K562 (cell line): ENCODE measurements around the gene CCNL2. TPM values are rescaled to one million over a fixed set of nuclear protein-coding genes. Genes with fewer than 3 reads are reported as not detected.
A peak's percentile ranks its signal among the peaks of the same experiment; 100 is the strongest.

ENCODE experiments used
- CREB1 ChIP-seq, 2 experiments: sonication (generic) in 1 of 2; formaldehyde crosslinking in 1 of 2; IDR thresholded peaks; 2 replicates each; pipeline versions ENCODE4 v1.6.1 to v1.8.0; 2012 to 2022; ENCODE audit warnings: inconsistent platforms in 1 of 2, mild to moderate bottlenecking in 1 of 2, missing genetic modification reagents in 1 of 2, moderate library complexity in 1 of 2
- FOXP1 ChIP-seq: sonication (generic); formaldehyde crosslinking; IDR thresholded peaks from 2 replicates; pipeline ENCODE4 v1.8.0; 2022; ENCODE audit warnings: mild to moderate bottlenecking, missing genetic modification reagents
- HMG20A ChIP-seq: fragments of 450-650 bp; formaldehyde crosslinking; conservative IDR thresholded peaks from 2 replicates; pipeline ENCODE4 v1.4.0; 2020; ENCODE audit warnings: mild to moderate bottlenecking, mixed read lengths
- HMG20B ChIP-seq: fragments of 250-450 bp; sonication (Bioruptor Pico); IDR thresholded peaks from 2 replicates; pipeline ENCODE4 v1.5.0; 2021; ENCODE audit warnings: mild to moderate bottlenecking
- HNRNPL ChIP-seq: fragments of 200-400 bp; formaldehyde crosslinking; IDR thresholded peaks from 2 replicates; pipeline ENCODE4 v1.6.1; 2017; ENCODE audit warnings: low read depth, mild to moderate bottlenecking, low read length
- KHSRP ChIP-seq: fragments of 450-650 bp; IDR thresholded peaks from 2 replicates; pipeline ENCODE4 v1.6.1; 2017
- NFXL1 ChIP-seq: fragments of 450-650 bp; formaldehyde crosslinking; IDR thresholded peaks from 2 replicates; pipeline ENCODE4 v1.4.0; 2021; ENCODE audit warnings: mild to moderate bottlenecking
- PCBP1 ChIP-seq: fragments of 200-400 bp; formaldehyde crosslinking; IDR thresholded peaks from 2 replicates; pipeline ENCODE4 v1.6.1; 2018; ENCODE audit warnings: mild to moderate bottlenecking, low read depth, low read length; ENCODE audit not compliant: poor library complexity, severe bottlenecking
- POLR2AphosphoS5 ChIP-seq: IDR thresholded peaks from 2 replicates; pipeline ENCODE4 v1.6.1; 2011; ENCODE audit warnings: mild to moderate bottlenecking, low read depth, low read length, moderate library complexity; ENCODE audit not compliant: control insufficient read depth, insufficient read depth
- POLR2H ChIP-seq: IDR thresholded peaks from 2 replicates; pipeline ENCODE4 v1.6.1; 2016; ENCODE audit warnings: missing genetic modification characterization, low read depth, mild to moderate bottlenecking, control low read depth, missing compliant biosample characterization, moderate library complexity
- RAD21 ChIP-seq, 2 experiments: fragments of 250-450 bp in 1 of 2; fragments of 450-650 bp in 1 of 2; sonication (Bioruptor Pico) in 1 of 2; formaldehyde crosslinking in 1 of 2; IDR thresholded peaks in 1 of 2; conservative IDR thresholded peaks in 1 of 2; 2 replicates each; pipeline versions ENCODE4 v1.4.0 to v1.8.0; 2020 to 2022; ENCODE audit warnings: mild to moderate bottlenecking in 2 of 2, moderate library complexity in 1 of 2
- SNRNP70 ChIP-seq: fragments of 200-400 bp; formaldehyde crosslinking; optimal IDR thresholded peaks from 2 replicates; pipeline ENCODE3; 2017; ENCODE audit warnings: low read depth, low read length
- YY1 ChIP-seq, 3 experiments: IDR thresholded peaks; 2 replicates each; pipeline ENCODE4 v1.6.1; 2011; ENCODE audit warnings: low read length in 2 of 3, mild to moderate bottlenecking in 2 of 3, moderate library complexity in 2 of 3, borderline replicate concordance in 1 of 3, control low read depth in 1 of 3, low read depth in 1 of 3; ENCODE audit not compliant: insufficient read depth in 3 of 3, insufficient replicate concordance in 2 of 3, control insufficient read depth in 1 of 3, insufficient read length in 1 of 3; ENCODE audit errors: extremely low read depth in 1 of 3
- ZBTB17 ChIP-seq: fragments of 450-650 bp; formaldehyde crosslinking; IDR thresholded peaks from 2 replicates; pipeline ENCODE4 v1.4.0; 2020; ENCODE audit warnings: mild to moderate bottlenecking
- ZNF224 ChIP-seq: sonication (generic); formaldehyde crosslinking; IDR thresholded peaks from 2 replicates; pipeline ENCODE4 v1.8.0; 2022; ENCODE audit warnings: mild to moderate bottlenecking, missing genetic modification reagents
- polyA plus RNA-seq, 8 experiments: library from polyadenylated mRNA; depleted of rRNA in 4 of 8; stranded (reverse) in 5 of 8; unstranded in 3 of 8; fragments of >200 nt; fragmentation: Nextera tagmentation in 2 of 8; fragmentation: Illumina TruSeq in 1 of 8; extraction: Ambion mirVana in 2 of 8; extraction: Trizol in 1 of 8; gene quantifications; 2 replicates each; pipeline versions ENCODE4 v1.2.1 to v1.2.3, GENCODE V29; 2011 to 2014; ENCODE audit warnings: inconsistent platforms in 1 of 8, missing spikeins in 1 of 8
- total RNA-seq, 7 experiments: library from RNA; depleted of rRNA in 6 of 7; stranded (reverse); fragments of >200 nt in 6 of 7; fragmentation: Illumina TruSeq in 2 of 7; extraction: Trizol in 2 of 7; gene quantifications; 2 replicates each; pipeline versions ENCODE4 v1.2.1 to v1.2.3, GENCODE V29; 2011 to 2021; ENCODE audit warnings: low replicate concordance in 1 of 7
- TF ChIP-seq, protein P1 (sequence below), 2 experiments: fragments of 450-650 bp; IDR thresholded peaks; 2 replicates each; pipeline ENCODE4 v1.6.1; 2018; ENCODE audit warnings: mild to moderate bottlenecking in 2 of 2, low read depth in 1 of 2; ENCODE audit not compliant: partially characterized antibody in 2 of 2
- TF ChIP-seq, protein P2 (sequence below): fragments of 450-650 bp; IDR thresholded peaks from 2 replicates; pipeline ENCODE4 v1.6.1; 2016; ENCODE audit warnings: borderline replicate concordance
- TF ChIP-seq, protein P3 (sequence below): fragments of 450-650 bp; formaldehyde crosslinking; IDR thresholded peaks from 2 replicates; pipeline ENCODE4 v1.4.0; 2020; ENCODE audit warnings: mild to moderate bottlenecking, moderate library complexity

The CCNL2 gene
- total and polyA plus RNA-seq, 9 of the 15 experiments (the other 6 are each of a cell fraction or from before 2014, with no cell fraction given), result 2.8 to 287 (median 94.5) TPM

DNA sequence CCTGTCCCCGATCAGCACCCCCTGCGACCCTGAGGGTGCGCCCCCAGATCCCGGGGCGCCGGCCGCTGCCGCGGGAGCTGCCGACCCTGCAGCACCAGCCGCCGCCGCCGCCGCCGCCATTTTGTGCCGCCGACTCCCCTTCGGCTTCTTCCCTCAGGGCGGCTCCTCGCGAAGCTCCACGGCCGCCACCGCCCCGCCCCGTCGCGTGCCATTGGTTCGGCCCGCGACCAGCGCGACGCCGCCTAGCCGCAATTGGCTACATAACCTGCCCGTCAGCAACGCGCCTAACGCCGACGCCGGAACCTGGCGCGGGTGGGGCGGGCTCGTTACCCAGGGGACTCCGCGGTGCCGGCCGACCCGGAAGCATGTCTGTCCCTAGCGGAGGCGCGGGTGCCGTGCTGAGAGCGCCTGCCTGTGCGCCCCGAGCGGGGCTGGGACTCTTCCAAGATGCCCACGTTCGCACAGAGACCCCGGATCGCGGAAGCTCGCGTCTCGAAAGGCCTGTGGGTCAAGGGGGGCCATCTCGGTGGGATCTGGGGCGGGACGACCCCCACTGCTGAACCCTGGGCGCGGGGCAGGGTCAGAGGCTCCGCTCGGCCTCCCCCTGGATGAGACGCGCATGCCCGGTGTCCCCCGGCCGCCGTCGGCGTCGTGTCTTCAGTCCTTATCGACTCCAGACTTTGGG is at the start of gene CCNL2 (continued):
- TF ChIP-seq, protein P1, sequence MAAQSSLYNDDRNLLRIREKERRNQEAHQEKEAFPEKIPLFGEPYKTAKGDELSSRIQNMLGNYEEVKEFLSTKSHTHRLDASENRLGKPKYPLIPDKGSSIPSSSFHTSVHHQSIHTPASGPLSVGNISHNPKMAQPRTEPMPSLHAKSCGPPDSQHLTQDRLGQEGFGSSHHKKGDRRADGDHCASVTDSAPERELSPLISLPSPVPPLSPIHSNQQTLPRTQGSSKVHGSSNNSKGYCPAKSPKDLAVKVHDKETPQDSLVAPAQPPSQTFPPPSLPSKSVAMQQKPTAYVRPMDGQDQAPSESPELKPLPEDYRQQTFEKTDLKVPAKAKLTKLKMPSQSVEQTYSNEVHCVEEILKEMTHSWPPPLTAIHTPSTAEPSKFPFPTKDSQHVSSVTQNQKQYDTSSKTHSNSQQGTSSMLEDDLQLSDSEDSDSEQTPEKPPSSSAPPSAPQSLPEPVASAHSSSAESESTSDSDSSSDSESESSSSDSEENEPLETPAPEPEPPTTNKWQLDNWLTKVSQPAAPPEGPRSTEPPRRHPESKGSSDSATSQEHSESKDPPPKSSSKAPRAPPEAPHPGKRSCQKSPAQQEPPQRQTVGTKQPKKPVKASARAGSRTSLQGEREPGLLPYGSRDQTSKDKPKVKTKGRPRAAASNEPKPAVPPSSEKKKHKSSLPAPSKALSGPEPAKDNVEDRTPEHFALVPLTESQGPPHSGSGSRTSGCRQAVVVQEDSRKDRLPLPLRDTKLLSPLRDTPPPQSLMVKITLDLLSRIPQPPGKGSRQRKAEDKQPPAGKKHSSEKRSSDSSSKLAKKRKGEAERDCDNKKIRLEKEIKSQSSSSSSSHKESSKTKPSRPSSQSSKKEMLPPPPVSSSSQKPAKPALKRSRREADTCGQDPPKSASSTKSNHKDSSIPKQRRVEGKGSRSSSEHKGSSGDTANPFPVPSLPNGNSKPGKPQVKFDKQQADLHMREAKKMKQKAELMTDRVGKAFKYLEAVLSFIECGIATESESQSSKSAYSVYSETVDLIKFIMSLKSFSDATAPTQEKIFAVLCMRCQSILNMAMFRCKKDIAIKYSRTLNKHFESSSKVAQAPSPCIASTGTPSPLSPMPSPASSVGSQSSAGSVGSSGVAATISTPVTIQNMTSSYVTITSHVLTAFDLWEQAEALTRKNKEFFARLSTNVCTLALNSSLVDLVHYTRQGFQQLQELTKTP (IDR thresholded peaks at IDR 0.05; ENCODE audit: low read depth in 1 of 2, partially characterized antibody in 2 of 2), result peak in 1 of 2 experiments; percentile 54
- TF ChIP-seq, protein P2, sequence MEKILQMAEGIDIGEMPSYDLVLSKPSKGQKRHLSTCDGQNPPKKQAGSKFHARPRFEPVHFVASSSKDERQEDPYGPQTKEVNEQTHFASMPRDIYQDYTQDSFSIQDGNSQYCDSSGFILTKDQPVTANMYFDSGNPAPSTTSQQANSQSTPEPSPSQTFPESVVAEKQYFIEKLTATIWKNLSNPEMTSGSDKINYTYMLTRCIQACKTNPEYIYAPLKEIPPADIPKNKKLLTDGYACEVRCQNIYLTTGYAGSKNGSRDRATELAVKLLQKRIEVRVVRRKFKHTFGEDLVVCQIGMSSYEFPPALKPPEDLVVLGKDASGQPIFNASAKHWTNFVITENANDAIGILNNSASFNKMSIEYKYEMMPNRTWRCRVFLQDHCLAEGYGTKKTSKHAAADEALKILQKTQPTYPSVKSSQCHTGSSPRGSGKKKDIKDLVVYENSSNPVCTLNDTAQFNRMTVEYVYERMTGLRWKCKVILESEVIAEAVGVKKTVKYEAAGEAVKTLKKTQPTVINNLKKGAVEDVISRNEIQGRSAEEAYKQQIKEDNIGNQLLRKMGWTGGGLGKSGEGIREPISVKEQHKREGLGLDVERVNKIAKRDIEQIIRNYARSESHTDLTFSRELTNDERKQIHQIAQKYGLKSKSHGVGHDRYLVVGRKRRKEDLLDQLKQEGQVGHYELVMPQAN, result peak; percentile 93
- TF ChIP-seq FOXP1 (CRISPR knock-in tag) (no peak), RAD21 (CRISPR knock-in tag; conservative IDR thresholded peaks at IDR 0.05 in 1 of 2, IDR thresholded peaks at IDR 0.05 in 1 of 2) (no peak; a peak in 2 of 4 replicates), SNRNP70 (no peak), HMG20B (CRISPR knock-in tag) (no peak), HNRNPL (no peak), PCBP1 (peak; percentile 85), POLR2H (peak; percentile 87; the same call in 1 of the 2 replicates), ZNF224 (CRISPR knock-in tag) (peak; percentile 66; the same call in 1 of the 2 replicates), CREB1 (IDR thresholded peaks at IDR 0.05) (peak; percentile 96), CREB1 (CRISPR knock-in tag; IDR thresholded peaks at IDR 0.05) (peak; percentile 97), HMG20A (CRISPR knock-in tag) (no peak), ZBTB17 (CRISPR knock-in tag) (peak; percentile 34; the same call in 1 of the 2 replicates), YY1 (IDR thresholded peaks at IDR 0.05; ENCODE audit: borderline replicate concordance in 1 of 3, control insufficient read depth in 1 of 3, extremely low read depth in 1 of 3, insufficient read depth in 3 of 3, insufficient read length in 1 of 3, insufficient replicate concordance in 2 of 3, low read depth in 1 of 3, low read length in 2 of 3) (peak; percentile 87 to 96 (median 96)), POLR2AphosphoS5 (peak; percentile 76), NFXL1 (CRISPR knock-in tag) (no peak), KHSRP (no peak)
- TF ChIP-seq, protein P3, sequence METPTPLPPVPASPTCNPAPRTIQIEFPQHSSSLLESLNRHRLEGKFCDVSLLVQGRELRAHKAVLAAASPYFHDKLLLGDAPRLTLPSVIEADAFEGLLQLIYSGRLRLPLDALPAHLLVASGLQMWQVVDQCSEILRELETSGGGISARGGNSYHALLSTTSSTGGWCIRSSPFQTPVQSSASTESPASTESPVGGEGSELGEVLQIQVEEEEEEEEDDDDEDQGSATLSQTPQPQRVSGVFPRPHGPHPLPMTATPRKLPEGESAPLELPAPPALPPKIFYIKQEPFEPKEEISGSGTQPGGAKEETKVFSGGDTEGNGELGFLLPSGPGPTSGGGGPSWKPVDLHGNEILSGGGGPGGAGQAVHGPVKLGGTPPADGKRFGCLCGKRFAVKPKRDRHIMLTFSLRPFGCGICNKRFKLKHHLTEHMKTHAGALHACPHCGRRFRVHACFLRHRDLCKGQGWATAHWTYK (CRISPR knock-in tag), result peak; percentile 65; the same call in 1 of the 2 replicates
